ENCODE measurements around the gene CHI3L2.
A peak's percentile ranks its signal among the peaks of the same experiment; 100 is the strongest.

DNA sequence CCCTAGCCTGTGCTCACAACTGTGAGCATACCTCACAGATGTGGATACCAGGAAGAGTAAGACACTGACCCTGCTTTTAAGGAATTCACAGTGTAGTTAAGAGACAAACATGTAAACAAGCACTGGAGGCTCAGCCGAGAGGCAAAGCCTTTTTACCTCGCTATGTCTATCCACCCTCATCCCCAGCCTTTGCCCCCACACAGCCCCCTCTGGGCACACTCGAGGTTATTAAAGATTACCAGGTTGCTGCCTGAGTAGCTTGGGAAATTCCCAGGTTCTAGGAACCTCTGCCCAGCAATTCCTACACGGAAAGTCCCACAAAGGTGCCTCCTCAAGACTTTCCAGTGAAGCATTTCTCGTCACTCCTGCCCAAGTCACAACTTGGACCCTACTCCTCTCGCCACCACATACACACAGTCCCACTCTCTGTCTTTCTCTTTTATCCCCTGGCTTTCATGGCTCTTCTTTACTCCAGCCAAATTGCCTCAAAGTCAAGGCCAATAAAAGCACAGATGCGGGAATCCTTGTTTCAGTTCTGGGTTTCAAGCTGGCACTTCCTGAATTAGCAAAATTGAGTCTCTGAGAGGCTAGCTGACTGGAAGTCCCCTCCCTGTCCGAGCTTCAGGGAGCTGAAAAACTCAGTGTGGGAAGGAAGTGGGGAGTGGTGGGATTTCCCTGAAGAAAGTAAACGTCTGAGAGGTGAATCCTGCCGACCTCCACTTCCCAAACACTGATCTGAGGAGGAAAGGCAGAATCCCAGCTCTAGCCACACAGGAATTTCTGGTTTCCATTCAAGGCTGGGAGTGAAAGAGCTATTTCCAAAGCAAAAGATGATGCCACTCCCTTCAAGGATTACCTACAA lies 34.6 kb upstream of the CHI3L2 start:
- TF ChIP-seq, protein P1, sequence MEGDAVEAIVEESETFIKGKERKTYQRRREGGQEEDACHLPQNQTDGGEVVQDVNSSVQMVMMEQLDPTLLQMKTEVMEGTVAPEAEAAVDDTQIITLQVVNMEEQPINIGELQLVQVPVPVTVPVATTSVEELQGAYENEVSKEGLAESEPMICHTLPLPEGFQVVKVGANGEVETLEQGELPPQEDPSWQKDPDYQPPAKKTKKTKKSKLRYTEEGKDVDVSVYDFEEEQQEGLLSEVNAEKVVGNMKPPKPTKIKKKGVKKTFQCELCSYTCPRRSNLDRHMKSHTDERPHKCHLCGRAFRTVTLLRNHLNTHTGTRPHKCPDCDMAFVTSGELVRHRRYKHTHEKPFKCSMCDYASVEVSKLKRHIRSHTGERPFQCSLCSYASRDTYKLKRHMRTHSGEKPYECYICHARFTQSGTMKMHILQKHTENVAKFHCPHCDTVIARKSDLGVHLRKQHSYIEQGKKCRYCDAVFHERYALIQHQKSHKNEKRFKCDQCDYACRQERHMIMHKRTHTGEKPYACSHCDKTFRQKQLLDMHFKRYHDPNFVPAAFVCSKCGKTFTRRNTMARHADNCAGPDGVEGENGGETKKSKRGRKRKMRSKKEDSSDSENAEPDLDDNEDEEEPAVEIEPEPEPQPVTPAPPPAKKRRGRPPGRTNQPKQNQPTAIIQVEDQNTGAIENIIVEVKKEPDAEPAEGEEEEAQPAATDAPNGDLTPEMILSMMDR (IDR thresholded peaks at IDR 0.05 in 8 of 11, conservative IDR thresholded peaks at IDR 0.05 in 3 of 11) = no peak
- TF ChIP-seq POLR2AphosphoS5 (IDR thresholded peaks at IDR 0.05) (peak in 1 of 3 donors; percentile 65), POLR2A (IDR thresholded peaks at IDR 0.05) (no peak)

Data from spleen (tissue), 7 donors.